Activated CD8-positive, alpha-beta memory T cell treated with anti-CD3 and anti-CD28 coated beads for 4 hours (primary cell): ENCODE results near the gene EPB41L1.

ENCODE experiments used
- DNase-seq, 2 donors: peaks; one replicate each; pipeline ENCODE4 v3.0.0-alpha.2; 2020; ENCODE audit warnings: low read depth in 2 of 2

The EPB41L1 gene

DNA sequence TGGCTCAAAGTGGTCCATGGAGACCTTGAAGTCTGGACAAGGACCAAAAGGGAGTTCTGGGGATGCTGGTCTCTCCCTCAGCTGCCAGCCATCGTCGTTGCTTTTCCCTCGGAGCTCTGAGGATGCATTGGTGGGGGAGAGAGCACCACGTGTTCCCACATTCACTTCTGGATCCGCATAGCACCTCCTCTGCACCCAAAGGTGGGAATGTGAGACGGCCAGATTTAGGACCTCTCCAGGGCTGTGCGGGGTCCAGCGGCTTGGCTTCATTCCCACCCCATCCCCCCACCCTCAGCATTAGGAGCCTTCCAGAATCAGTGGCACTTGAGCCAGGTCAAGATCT, 1.1 kb downstream of the EPB41L1 start:
- DNase-seq = no peak

DNA sequence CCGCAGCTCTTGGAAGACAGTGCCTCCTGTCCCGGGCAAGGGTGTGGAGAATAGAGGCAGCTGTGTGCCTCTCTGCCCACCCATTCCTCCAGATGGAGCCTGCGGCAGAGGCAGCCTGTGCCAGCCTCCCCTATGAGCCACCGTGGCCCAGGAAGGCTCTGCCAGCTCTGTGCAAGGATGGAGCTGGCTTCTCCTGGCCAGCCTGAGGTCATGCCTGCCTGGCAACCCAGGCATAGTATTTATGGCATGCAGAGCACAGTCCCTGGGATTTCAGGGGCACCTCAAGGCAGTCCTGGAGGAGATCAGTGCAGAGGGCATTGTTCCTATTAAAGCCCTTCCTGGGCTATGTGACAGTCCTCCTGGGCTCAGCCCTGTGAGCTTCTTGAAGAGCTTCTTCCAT, 1.5 kb downstream of the EPB41L1 start:
- no peak for DNase-seq

DNA sequence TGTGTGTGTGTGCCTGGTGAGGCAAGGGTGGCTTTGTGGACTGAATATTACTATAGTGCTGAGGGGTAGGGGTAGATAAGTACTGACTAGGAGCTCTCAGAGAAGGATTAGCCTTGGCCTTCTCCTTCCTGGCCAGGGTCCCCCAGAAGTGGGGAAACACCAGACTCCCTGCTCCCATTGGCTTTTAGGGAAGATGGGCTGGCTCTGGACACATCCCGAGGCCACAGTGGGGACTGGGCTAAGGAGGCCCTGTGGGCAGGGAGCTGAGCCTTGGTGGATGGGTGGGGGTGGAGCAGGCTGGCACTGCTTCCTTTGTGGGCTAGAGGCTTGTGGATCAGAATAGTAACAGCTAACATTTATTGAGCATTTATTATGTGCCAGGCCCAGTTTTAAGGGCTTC, 3.1 kb downstream of the EPB41L1 start:
- DNase-seq = no peak

DNA sequence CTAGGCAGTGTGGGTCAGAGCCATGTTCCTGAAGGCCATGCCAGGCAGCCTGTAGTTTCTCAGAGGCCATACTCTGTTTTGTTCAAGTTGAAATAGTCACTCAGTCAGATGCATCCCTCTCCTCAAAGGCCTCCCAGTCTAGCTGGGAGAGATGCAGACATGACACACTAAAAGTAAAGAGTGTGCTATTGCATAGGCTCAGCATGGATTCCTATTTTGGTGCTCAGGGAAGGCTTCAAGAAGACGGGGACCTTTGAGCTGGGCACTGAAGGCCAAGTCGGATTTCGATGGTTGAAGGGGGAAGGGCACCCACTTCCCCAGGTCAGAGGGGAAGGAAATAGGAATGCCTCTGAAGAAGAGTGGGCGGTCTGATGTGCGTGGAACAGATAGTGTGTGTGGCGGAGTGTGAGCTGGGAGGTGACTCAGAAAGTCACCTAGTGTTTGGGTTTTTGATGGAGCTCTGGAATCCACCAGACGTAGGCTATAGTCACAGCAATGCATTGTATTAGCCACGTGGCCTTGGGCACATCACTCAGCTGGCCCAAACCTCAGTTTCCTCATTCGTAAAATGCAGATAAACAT, 3.7 kb downstream of the EPB41L1 start:
- no peak for DNase-seq

DNA sequence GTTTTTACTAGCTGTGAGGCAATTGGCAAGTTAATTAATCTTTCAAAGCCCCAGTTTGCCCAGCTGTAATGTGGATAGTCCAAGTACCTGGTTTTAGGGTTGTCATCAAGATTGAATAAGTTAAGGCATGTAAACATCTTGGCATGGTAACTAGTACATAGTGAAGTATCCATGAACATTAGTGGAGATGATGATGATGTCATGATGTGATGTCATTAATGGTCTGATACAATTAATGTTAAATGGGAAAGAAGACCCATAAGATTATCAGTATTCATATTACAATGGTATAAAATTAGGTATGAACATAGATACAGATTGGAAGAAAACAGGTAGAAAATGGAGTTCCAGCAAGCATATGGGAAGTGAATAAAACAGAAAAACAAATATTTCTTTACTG, 5.3 kb downstream of the EPB41L1 start:
- no peak for DNase-seq

DNA sequence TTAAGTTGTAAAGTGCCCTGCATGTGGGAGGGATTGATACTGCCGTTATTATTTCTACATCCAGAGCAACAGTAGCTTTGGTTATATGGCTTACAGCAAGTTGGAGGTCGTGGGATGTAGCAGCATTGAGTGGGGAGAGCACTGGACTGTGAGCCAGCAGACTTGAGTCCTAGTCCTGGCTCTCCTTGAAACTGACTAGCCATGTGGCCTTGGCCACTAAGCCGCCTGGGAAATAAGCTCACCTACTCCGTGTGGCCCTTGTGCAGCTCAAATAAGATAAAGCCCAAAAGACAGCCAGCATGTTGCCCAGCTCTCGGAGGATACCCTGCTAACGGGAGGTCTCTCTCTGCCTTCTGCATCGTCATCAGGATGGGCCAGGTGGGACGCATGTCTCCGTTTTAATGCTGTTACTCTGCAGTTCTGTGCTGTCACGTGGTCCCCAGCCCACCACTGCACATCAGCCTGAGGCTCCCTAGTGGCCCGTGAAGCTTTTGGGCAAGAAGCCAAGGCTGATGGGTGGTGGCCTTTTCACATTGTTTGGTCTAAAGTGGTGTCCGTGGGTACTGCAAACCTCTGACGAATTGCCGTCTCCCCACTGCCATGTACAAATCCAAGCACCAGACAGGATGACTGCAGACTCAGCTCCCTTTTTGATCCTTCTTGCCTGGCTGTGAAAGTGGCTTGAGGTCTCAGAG, 7.9 kb downstream of the EPB41L1 start:
- DNase-seq = no peak

DNA sequence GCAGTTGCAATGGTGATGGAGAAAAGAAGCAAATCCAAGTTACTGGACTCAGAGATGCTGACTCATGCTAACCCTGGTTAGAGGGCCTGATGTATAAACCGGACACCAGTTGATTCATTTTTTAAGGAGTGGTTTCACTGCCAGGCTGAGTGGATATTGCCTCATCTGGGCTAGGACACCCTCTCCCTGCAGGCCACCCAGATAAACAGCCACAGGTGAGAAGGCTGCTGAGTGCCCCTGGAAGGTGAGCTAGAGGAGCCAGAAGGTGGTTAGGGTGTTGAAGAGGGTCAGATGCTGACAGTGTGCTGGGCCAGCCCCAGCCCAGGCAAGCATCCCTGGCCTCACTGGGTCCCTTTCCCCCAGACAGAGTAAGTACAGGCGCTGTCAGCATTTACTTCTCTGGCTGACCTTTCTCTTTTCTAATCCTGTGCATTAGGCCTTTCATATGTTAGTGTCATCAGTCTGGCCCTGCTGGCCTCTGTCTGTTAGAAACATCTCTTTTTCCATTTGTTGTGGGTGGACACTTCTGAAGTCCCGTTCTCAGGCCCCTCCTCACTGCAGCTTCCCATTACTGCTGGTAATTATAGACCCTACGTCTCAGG, 13.5 kb downstream of the EPB41L1 start:
- DNase-seq = no peak

DNA sequence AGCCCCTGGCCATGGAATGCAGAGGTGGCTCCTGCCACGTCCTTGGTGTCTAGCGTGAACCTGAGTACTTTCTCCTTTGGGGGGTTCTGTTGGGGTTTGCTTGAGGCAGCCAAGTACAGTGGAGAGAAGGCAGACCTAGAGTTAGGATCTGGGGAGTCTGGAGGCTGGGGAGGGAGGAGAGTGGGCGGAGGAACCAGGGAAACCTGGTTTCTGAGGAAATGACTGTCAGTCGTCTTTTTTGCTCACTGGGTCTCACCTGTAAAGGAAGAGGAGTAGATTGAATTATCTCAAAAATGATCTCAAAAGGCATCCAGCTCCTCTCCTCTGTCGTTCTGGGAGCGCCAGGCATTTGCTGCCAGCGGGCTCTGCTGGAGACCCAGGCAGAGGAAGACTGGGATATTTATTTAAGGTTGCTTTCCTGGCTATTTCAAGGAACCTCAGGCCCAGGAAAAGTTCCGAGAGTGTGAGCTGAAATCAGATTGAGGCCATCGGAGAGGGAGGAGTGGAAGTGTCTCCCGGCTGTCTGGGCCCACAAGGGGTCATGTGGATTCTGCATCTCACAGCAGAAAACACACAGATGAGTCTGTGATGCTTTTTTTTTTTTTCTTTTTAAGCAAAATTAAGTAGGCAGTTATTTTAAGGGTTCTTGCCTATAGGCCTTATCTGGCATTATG, 16.1 kb downstream of the EPB41L1 start:
- DNase-seq = no peak

DNA sequence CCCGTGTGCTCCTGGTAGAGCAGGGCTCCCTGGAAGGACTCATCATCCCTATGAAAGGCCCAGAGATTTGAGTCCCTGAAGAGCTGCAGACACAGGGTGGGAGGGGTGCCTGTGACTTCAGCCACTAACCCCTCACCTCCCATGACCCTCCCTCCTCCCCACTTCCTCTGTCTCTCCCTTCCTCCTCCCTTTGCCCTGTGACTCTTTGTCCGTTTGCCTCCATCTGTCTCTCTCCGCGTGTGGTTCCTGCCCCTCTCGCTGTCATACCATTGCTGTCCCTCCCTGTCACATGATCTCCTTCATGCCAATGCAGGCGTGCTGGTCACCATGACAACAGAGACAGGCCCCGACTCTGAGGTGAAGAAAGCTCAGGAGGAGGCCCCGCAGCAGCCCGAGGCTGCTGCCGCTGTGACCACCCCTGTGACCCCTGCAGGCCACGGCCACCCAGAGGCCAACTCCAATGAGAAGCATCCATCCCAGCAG, 19.0 kb downstream of the EPB41L1 start:
- DNase-seq = no peak

DNA sequence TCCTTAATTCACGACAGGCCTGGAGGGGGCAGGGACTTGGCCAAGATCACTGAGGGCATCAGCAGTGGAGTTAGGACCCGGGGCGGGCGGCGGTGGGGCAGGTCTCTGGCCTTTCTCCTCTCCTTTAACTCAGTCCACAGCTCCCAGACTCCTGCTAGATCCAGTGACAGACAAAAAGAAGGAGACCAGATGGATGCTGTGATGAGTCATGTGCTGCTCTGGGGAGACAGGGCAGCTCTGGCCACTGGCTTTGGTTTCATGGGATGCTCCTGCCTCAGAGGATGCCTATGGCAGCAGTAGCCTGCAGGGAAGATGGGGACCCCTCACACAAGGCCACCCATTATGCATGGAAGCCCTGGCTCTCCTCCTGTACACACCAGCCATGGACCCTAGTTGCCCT, 20.5 kb downstream of the EPB41L1 start:
- DNase-seq = no peak

DNA sequence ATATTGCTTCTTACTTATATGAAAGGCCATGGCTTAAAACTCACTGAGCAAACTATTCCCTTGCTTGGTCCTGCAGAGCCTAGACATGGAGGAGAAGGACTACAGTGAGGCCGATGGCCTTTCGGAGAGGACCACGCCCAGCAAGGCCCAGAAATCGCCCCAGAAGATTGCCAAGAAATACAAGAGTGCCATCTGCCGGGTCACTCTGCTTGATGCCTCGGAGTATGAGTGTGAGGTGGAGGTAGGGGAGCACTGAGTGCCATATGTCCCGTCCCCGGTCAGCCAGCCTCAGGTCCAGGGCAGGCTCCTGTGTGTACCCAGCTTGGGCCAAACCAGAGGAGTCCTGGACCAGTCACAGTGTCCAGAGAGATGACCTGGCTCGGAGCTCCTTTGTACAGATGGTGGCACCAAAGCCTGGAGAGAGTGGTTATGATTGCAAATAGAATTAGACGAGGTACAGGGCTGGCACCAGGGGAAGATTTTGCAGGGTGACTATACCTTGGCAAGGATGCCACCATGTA, 21.0 kb downstream of the EPB41L1 start:
- DNase-seq = no peak

DNA sequence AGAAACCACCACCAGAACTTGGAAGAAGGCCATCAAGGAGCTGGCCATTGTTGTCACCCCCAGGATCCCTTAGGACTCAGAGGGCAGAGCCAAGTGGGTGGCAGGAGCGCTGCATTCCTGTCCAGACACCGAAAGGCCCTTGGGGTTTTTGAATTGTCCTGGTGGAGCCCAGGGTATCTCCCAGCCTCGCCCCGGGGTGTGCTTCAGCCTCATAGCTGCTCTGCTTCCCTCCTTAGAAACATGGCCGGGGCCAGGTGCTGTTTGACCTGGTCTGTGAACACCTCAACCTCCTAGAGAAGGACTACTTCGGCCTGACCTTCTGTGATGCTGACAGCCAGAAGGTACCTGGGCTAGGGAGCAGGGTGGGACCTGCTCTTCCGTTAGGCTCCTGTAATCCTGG, 23.2 kb downstream of the EPB41L1 start:
- no peak for DNase-seq

DNA sequence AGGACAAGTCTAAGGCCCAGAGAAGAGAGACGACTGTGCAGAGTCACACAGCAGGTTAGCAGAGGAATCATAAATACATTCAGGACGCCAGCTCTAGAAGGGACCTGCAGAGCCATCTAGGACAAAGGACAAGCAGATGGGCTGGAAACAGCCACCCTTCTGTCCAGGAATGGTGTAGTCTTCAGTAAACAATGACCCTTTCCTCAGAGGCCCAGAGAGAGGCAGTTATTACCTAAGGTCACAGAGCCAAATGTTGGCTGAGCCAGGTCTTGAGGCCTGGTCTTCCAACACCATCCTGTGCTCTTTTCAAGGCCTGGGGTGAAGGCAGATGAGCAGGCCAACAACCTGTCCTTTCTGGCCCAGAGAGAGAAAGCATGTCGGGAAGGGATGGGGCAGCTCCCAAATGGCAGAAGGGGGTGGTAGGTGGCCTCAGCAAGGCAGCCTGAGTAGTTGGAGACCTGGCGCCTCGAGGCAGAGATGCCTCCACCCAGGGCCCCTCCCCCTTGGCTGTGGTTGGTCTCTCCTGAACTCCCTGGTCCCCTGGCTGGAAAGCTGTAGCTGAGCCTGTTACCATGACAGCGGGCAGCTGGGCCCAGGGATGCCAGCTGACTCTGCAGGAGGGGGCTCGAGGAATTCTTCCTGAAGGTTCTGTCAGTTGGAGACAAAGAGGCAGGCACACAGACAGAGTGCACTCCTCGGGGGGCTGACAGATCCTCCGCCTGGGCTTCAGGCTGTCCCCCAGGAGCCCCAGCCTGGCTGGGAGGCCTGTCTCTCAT, 24.8 kb downstream of the EPB41L1 start:
- DNase-seq = no peak

DNA sequence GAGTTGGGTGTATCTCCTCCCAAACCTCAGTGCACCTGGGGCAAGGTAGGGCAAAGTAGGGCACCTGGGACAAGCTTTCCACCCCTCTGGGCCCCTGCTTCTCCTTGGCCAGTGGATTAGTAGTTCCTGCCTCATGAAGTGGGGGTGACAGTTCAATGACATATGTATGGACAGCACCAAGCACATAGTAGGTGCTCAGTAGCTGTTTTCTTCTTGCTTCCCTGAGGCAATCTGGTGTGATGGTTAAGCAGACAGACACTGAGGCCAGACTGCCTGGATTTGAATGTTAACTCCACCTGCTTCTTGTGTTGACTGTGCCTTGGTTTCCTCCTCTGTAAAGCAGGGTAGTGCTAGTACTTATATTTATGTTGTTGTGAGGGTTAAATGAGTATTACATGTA, 25.8 kb downstream of the EPB41L1 start:
- DNase-seq = no peak

DNA sequence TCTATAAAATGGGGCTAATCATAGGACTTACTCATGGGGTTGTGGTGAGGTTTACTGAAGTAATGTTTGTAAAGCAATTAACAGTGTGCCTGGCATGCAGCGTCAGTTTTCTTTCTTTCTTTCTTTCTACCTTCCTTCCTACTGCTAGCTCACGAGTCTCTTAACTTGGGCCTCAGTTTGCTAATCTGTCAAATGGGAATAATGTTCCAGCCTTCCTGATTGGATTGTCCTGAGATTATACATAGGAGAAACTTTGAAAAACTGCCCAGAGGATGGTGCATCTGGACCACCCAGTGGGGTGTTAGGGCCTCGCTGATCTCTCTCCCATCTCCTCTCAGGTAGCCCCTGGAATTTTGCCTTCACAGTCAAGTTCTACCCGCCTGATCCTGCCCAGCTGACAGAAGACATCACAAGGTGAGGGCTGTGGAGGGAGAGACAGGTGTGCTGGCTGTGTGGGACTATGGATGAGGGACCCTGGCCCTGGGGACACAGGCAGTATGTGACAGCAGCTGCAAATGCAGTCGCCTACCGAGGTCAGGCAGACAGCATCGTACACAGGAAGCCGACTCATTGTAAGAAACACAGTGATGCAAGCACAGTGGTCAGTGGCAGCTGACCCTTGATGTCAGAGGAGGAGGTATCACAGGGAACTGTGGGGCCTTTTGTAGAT, 27.5 kb downstream of the EPB41L1 start:
- no peak for DNase-seq

DNA sequence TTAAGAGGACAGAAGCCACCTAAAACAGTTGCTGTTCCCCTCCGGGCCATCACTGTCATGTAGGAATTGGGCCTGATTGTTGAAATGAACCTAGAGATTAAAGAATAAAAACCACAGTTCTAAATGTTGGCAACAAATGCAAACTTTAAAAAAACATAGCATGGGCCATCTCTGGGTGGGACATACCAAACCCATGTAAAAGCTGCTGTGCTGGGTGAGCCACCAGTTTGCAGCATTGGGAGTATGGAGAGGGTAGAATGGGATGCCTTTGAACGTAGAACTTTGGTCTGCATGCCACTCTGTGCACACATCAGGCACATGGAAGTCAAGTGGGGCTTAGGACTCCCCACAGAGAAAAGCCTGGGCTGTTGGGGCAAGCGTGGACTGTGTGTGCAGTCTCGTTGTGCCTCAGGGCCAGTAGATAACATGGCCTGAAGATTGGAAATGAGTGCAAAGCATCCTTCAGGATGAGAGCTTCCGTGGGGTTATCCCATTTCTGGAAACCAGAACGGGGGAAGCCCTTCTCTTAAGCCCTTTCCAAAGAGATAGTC, 28.1 kb downstream of the EPB41L1 start:
- no peak for DNase-seq

DNA sequence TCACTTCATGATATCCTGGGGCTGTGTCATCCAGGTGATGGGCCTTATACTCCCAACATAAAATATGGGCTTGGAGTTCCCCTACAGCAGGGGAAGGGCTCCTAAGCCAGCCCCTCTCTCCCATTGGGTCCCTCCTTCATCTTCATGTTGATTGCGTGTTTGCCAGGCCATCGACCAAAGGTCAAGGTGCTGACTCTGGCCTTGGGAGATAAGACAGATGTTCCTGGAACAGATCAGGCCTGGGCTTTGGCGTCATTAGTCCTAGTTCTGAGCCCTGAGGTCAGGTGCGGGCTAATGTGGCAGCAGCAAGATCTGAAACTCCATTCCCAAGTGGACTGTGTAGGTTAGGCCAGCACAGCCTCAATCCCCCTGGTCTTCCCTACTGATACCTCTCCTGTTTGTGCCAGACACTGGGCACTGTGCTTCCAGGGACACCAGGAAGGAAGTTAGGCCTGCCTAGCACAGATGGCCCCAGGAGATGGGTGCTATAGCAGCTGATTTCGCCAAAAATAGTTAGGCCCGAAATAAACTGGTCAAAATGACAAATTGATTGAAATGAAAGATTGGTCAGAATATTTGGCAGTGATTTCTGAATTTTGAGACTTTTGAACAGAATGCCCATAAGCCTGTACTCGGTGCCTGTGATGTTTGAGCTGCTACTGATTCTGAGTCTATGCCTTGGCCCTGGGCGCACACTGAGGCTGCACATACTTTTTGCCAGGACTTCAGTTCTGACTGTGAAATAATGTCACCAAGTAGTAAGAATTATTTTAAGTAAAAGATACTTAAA, 28.8 kb downstream of the EPB41L1 start:
- no peak for DNase-seq

DNA sequence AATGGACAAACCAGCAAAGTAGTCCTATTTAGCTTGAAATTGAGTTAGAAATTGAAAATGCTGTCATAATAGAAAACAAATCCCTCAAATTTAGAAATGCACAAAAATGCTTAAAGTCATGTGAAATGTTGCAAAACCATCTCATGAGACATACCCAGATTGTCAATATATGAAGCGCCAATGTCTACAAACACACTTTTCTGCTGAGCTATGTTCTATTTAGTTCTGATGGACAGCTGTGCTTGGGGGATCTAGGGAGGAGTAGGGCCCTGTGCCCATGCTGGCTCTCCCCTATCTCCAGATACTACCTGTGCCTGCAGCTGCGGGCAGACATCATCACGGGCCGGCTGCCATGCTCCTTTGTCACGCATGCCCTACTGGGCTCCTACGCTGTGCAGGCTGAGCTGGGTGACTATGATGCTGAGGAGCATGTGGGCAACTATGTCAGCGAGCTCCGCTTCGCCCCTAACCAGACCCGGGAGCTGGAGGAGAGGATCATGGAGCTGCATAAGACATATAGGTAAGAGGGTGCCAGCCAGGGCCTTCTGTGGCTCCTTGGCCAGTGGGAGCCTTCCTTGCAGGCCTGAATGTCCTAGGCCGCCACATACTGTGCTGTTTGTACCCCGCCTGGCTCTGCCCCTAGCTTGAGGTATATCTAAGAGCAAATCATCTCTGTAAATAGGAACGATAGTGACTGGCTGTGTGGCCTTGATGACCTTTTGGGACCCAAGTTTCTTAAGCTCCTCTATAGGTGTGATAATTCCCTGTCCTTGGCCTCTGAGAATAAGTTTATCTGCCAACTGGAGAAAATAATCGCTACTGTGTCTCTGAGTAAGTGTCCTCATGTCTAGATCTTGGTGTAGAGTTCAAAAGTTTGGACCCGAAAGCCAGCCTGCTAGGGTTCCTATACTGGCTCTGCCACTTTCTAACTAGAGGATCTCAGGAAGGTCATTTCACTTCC, 30.6 kb downstream of the EPB41L1 start:
- DNase-seq = no peak
